ENCODE data around the gene MLLT10. TPM values are rescaled to one million over a fixed set of nuclear protein-coding genes. Genes with fewer than 3 reads are reported as not detected.

Gene MLLT10
- total RNA-seq, 1 experiment from 2014 or later = 72.3 TPM

DNA sequence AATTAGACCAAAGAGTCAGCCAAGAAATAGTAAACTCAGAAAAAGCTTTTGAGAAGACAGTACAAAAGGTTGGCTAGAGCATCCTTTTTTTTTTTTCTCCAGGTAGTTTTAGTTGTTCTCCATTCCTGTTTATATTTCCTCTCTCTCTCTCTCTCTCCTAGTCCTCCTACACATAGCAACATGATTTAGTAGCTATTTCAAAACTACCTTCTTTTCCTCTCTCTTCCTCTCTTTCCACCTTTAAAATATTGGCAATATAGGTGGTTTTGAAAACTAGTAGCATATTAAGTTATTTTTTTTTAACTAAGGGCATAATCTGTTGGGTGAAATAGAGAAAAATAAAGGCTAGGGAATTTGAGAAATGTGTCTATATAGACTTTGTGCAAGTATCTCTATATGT, 13.5 kb upstream of the MLLT10 start:
- no peaks in the 10 kb centered on the region for H3K79me2 ChIP-seq (ENCODE audit: insufficient read depth, low read length)
- no peaks in the 10 kb centered on the region for H4K20me1 ChIP-seq (ENCODE audit: control insufficient read depth, insufficient read depth, insufficient read length)
- H4K91ac ChIP-seq (ENCODE audit: insufficient read length, low read depth, low read length) = no peak overlapping the region
- H3K18ac ChIP-seq (ENCODE audit: insufficient read length, low read depth, low read length) = no peak overlapping the region
- peaks cover 6% of the 10 kb centered on the region; the same call in 1 of the 2 replicates for H3K4me1 ChIP-seq (ENCODE audit: insufficient read depth, low read length)
- H3K4me1 Mint-ChIP-seq = peaks cover 70 to 71% of the 10 kb centered on the region in 2 experiments
- peak overlapping the region; percentile 89 for H3K4me2 ChIP-seq (ENCODE audit: insufficient read depth, insufficient read length, low read length)
- no peak overlapping the region for H3K27ac Mint-ChIP-seq
- H4K5ac ChIP-seq (ENCODE audit: insufficient read length, low read depth, low read length) = no peak overlapping the region
- H3K23me2 ChIP-seq (ENCODE audit: insufficient read length, low read depth, low read length, poor library complexity, severe bottlenecking) = peaks cover 55% of the 10 kb centered on the region
- no peak overlapping the region for H2AK5ac ChIP-seq (ENCODE audit: insufficient read length, low read length)
- H3K4me3 Mint-ChIP-seq = peak overlapping the region; percentile 85 to 87; a peak in 4 of 5 replicates
- no peaks in the 10 kb centered on the region for H3K79me1 ChIP-seq (ENCODE audit: insufficient read depth, low read depth, low read length, poor library complexity, severe bottlenecking)
- H2BK5ac ChIP-seq (ENCODE audit: insufficient read length, low read length) = no peak overlapping the region
- no peak overlapping the region for H3K4ac ChIP-seq (ENCODE audit: low read depth, low read length)
- H3K9ac ChIP-seq (ENCODE audit: extremely low read depth, insufficient read length, low read length) = no peak overlapping the region
- no peak for DNase-seq
- H3K27ac ChIP-seq (ENCODE audit: insufficient read length, low read depth, low read length) = no peak overlapping the region
- no peaks in the 10 kb centered on the region for H3K9me3 ChIP-seq (ENCODE audit: control insufficient read depth, low read depth, low read length)
- H3K23ac ChIP-seq (ENCODE audit: insufficient read length, low read depth, low read length) = no peak overlapping the region
- H2BK20ac ChIP-seq (ENCODE audit: low read depth, low read length, poor library complexity, severe bottlenecking) = no peak overlapping the region
- peaks cover 32% of the 10 kb centered on the region for H3K27me3 Mint-ChIP-seq (ENCODE audit: low read depth)
- TF ChIP-seq, protein P1, sequence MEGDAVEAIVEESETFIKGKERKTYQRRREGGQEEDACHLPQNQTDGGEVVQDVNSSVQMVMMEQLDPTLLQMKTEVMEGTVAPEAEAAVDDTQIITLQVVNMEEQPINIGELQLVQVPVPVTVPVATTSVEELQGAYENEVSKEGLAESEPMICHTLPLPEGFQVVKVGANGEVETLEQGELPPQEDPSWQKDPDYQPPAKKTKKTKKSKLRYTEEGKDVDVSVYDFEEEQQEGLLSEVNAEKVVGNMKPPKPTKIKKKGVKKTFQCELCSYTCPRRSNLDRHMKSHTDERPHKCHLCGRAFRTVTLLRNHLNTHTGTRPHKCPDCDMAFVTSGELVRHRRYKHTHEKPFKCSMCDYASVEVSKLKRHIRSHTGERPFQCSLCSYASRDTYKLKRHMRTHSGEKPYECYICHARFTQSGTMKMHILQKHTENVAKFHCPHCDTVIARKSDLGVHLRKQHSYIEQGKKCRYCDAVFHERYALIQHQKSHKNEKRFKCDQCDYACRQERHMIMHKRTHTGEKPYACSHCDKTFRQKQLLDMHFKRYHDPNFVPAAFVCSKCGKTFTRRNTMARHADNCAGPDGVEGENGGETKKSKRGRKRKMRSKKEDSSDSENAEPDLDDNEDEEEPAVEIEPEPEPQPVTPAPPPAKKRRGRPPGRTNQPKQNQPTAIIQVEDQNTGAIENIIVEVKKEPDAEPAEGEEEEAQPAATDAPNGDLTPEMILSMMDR (conservative IDR thresholded peaks at IDR 0.05) = no peak
- no peak overlapping the region for H3T11ph ChIP-seq (ENCODE audit: low read length)
- H2BK120ac ChIP-seq (ENCODE audit: low read depth, low read length, poor library complexity, severe bottlenecking) = no peak overlapping the region
- no peaks in the 10 kb centered on the region; a peak in 1 of 7 replicates for H3K36me3 Mint-ChIP-seq (ENCODE audit: insufficient read depth in 1 of 3, low read depth in 3 of 3)
- no peak overlapping the region for H2BK15ac ChIP-seq (ENCODE audit: low read depth, low read length)
- H3K56ac ChIP-seq (ENCODE audit: insufficient read length, low read depth, low read length) = no peak overlapping the region
- no peak overlapping the region for H2AFZ ChIP-seq (ENCODE audit: low read length)
- no peak overlapping the region for H2BK12ac ChIP-seq (ENCODE audit: insufficient read length, low read depth, low read length)
- H3K14ac ChIP-seq (ENCODE audit: insufficient read depth, low read length) = no peak overlapping the region
- no peak overlapping the region for H4K8ac ChIP-seq (replicated peaks; ENCODE audit: insufficient read length, low read depth, low read length)
- peaks cover 12% of the 10 kb centered on the region; the same call in 1 of the 2 replicates for H3K27me3 ChIP-seq (ENCODE audit: insufficient read depth, low read length)
- H3K9me3 Mint-ChIP-seq = no peaks in the 10 kb centered on the region; a peak in 2 of 5 replicates
